ENCODE data around the gene NRG2. TPM values are rescaled to one million over a fixed set of nuclear protein-coding genes. Genes with fewer than 3 reads are reported as not detected.
A peak's percentile ranks its signal among the peaks of the same experiment; 100 is the strongest.

The NRG2 gene
- total and polyA plus RNA-seq, 9 donors: 2.6 to 32.6 (median 19.3) TPM

GRCh38 chr5:139895046-139895445 lies 148.1 kb downstream of the NRG2 start:
- peaks cover 20% of the 10 kb centered on the region for H3K4me1 ChIP-seq (ENCODE audit: insufficient read depth)
- H3K4me3 ChIP-seq: no peak overlapping the region
- no peaks in the 10 kb centered on the region for H3K36me3 ChIP-seq
- WGBS, 3 donors: 98% methylated on average over 5 of the region's 5 CpGs
- H3K9me3 ChIP-seq: no peaks in the 10 kb centered on the region
- H3K27me3 ChIP-seq: no peaks in the 10 kb centered on the region
- H3K27ac ChIP-seq: peak overlapping the region in 1 of 2 donors; percentile 52
- DNase-seq: no peak
- intact Hi-C loops (cut with DNase I): no loop called here
- TF ChIP-seq CTCF (IDR thresholded peaks at IDR 0.05): no peak
- TF ChIP-seq EP300 (IDR thresholded peaks at IDR 0.05): no peak
- no peak for TF ChIP-seq POLR2A (IDR thresholded peaks at IDR 0.05)

GRCh38 chr5:139893873-139894272 lies 149.2 kb downstream of the NRG2 start:
- intact Hi-C loops (cut with DNase I): no loop called here
- no peak for DNase-seq
- TF ChIP-seq EP300 (IDR thresholded peaks at IDR 0.05) (no peak), CTCF (IDR thresholded peaks at IDR 0.05) (no peak), POLR2A (IDR thresholded peaks at IDR 0.05) (no peak)
- Histone ChIP-seq H3K36me3 (no peaks in the 10 kb centered on the region), H3K27ac (no peak overlapping the region), H3K4me1 (ENCODE audit: insufficient read depth) (peaks cover 20% of the 10 kb centered on the region), H3K4me3 (no peak overlapping the region), H3K9me3 (no peaks in the 10 kb centered on the region), H3K27me3 (no peaks in the 10 kb centered on the region)
- WGBS, 3 donors: 71 to 82% (median 79%) methylated on average over 9 of the region's 9 CpGs

- Histone ChIP-seq H3K27ac (no peak overlapping the region), H3K27me3 (no peaks in the 10 kb centered on the region), H3K4me3 (no peak overlapping the region), H3K4me1 (ENCODE audit: insufficient read depth) (peaks cover 2% of the 10 kb centered on the region), H3K9me3 (no peaks in the 10 kb centered on the region), H3K36me3 (no peaks in the 10 kb centered on the region)
- no peak for DNase-seq
- TF ChIP-seq CTCF (IDR thresholded peaks at IDR 0.05): no peak
- no peak for TF ChIP-seq EP300 (IDR thresholded peaks at IDR 0.05)
- TF ChIP-seq POLR2A (IDR thresholded peaks at IDR 0.05): no peak
- intact Hi-C loops (cut with DNase I): no loop called here
- 90 to 98% (median 97%) methylated on average over 2 of the region's 2 CpGs for WGBS, 3 donors
Observed at GRCh38 chr5:139889410-139889809, 153.7 kb downstream of the NRG2 start.

GRCh38 chr5:139888370-139888769 lies 154.7 kb downstream of the NRG2 start:
- peaks cover 4% of the 10 kb centered on the region for H3K4me1 ChIP-seq (ENCODE audit: insufficient read depth)
- no peak overlapping the region for H3K4me3 ChIP-seq
- H3K27me3 ChIP-seq: no peaks in the 10 kb centered on the region
- H3K36me3 ChIP-seq: no peaks in the 10 kb centered on the region
- intact Hi-C loops (cut with DNase I): no loop called here
- no peak overlapping the region for H3K27ac ChIP-seq
- 72 to 77% (median 74%) methylated on average over 4 of the region's 4 CpGs for WGBS, 3 donors
- TF ChIP-seq POLR2A (IDR thresholded peaks at IDR 0.05) (no peak), EP300 (IDR thresholded peaks at IDR 0.05) (no peak)
- H3K9me3 ChIP-seq: no peaks in the 10 kb centered on the region
- DNase-seq: no peak

GRCh38 chr5:139886213-139886612 lies 156.9 kb downstream of the NRG2 start:
- no peak for DNase-seq
- H3K27ac ChIP-seq: no peak overlapping the region
- WGBS, 3 donors: 83 to 88% (median 84%) methylated on average over 2 of the region's 2 CpGs

More at GRCh38 chr5:139886213-139886612, 156.9 kb downstream of the NRG2 start:
- intact Hi-C loops (cut with DNase I): no loop called here
- no peaks in the 10 kb centered on the region for H3K9me3 ChIP-seq
- TF ChIP-seq POLR2A (IDR thresholded peaks at IDR 0.05) (no peak), CTCF (IDR thresholded peaks at IDR 0.05) (no peak), EP300 (IDR thresholded peaks at IDR 0.05) (no peak)
- peaks cover 14% of the 10 kb centered on the region for H3K4me1 ChIP-seq (ENCODE audit: insufficient read depth)
- H3K4me3 ChIP-seq: no peak overlapping the region
- no peaks in the 10 kb centered on the region for H3K27me3 ChIP-seq
- no peaks in the 10 kb centered on the region for H3K36me3 ChIP-seq

Measured in ovary (tissue), 9 donors.